Transverse colon (tissue), 4 donors: ENCODE results near the gene OLFM2.

Source experiments
- CTCF ChIP-seq, 5 experiments: fragments of 200-600 bp in 3 of 5; fragments of 450-650 bp in 2 of 5; sonication (generic) in 3 of 5; IDR thresholded peaks; 1 replicate in 2 of 5; 2 replicates in 3 of 5; pipeline ENCODE4 v1.5.1; 2016 to 2017; ENCODE audit warnings: antibody characterized with exemption in 5 of 5, inconsistent platforms in 3 of 5, mild to moderate bottlenecking in 2 of 5, moderate library complexity in 1 of 5
- POLR2A ChIP-seq: fragments of 450-650 bp; IDR thresholded peaks from one replicate; pipeline ENCODE4 v1.6.1; 2016; ENCODE audit warnings: antibody characterized with exemption, mild to moderate bottlenecking, moderate library complexity
- POLR2AphosphoS5 ChIP-seq, 3 donors: sonication (generic); formaldehyde crosslinking; IDR thresholded peaks; one replicate each; pipeline ENCODE4 v1.6.1; 2016; ENCODE audit warnings: antibody characterized with exemption in 3 of 3

GRCh38 chr19:9863759-9864158 lies 72.6 kb downstream of the OLFM2 start:
- no peak for TF ChIP-seq POLR2AphosphoS5 (IDR thresholded peaks at IDR 0.05)
- TF ChIP-seq CTCF (IDR thresholded peaks at IDR 0.05): no peak
- no peak for TF ChIP-seq POLR2A
